Endometrial microvascular endothelial cells (primary cell): ENCODE results near the gene TPSB2. TPM values are rescaled to one million over a fixed set of nuclear protein-coding genes. Genes with fewer than 3 reads are reported as not detected.
"Not testable (repeated sequence)": the region's sequence is repeated elsewhere in the genome, so short reads cannot be mapped to it uniquely, and the experiment has no call there.

Experiments used
- in situ Hi-C: cut with HindIII; loops from 2 replicates; pipeline ENCODE4 v1.10.0; 2017; ENCODE audit warnings: low sequenced_read_pairs, low pct_unique_long_range_greater_than_20kb; ENCODE audit errors: inconsistent ontology term
- total RNA-seq: library from RNA; depleted of rRNA; stranded (reverse); fragments of >200 nt; gene quantifications from one replicate; pipeline ENCODE4 v1.2.3, GENCODE V29; 2015; ENCODE audit errors: inconsistent ontology term

Gene TPSB2
- total RNA-seq, 1 donor from 2014 or later: not detected

- in situ Hi-C loops: no loop called here
Measured at GRCh38 chr16:1262846-1263221, 32.9 kb upstream of the TPSB2 start.

GRCh38 chr16:1262210-1262845, 32.3 kb upstream of the TPSB2 start:
- in situ Hi-C loops: no loop called here

GRCh38 chr16:1261131-1261892, 31.3 kb upstream of the TPSB2 start:
- in situ Hi-C loops: no loop called here

GRCh38 chr16:1260101-1260680, 30.2 kb upstream of the TPSB2 start:
- in situ Hi-C loops: no loop called here

GRCh38 chr16:1259760-1260068, 29.7 kb upstream of the TPSB2 start:
- in situ Hi-C loops: no loop called here

- in situ Hi-C loops: no loop called here
Measured at GRCh38 chr16:1258906-1259759, 29.1 kb upstream of the TPSB2 start.

GRCh38 chr16:1258225-1258600, 28.2 kb upstream of the TPSB2 start:
- in situ Hi-C loops: no loop called here

- in situ Hi-C loops: no loop called here
Measured at GRCh38 chr16:1257561-1258224, 27.7 kb upstream of the TPSB2 start.

- in situ Hi-C loops: no loop called here
Measured at GRCh38 chr16:1256874-1257322, 26.9 kb upstream of the TPSB2 start.

- in situ Hi-C loops: not testable (repeated sequence)
Measured at GRCh38 chr16:1256296-1256873, 26.4 kb upstream of the TPSB2 start.

GRCh38 chr16:1255276-1256122, 25.5 kb upstream of the TPSB2 start, which contains the start of gene TPSD1:
Gene TPSD1, plus strand, starts transcription at chr16:1256069. Its CDS starts 212 bp downstream, at chr16:1256281.
- in situ Hi-C loops: not testable (repeated sequence)

- in situ Hi-C loops: not testable (repeated sequence)
Measured at GRCh38 chr16:1254821-1255220, 24.8 kb upstream of the TPSB2 start.

GRCh38 chr16:1253701-1254364, 23.8 kb upstream of the TPSB2 start:
- in situ Hi-C loops: not testable (repeated sequence)

GRCh38 chr16:1249031-1249755, 19.2 kb upstream of the TPSB2 start:
- in situ Hi-C loops: not testable (repeated sequence)

GRCh38 chr16:1247903-1248537, 18.0 kb upstream of the TPSB2 start:
- in situ Hi-C loops: not testable (repeated sequence)

GRCh38 chr16:1245452-1246020, 15.6 kb upstream of the TPSB2 start:
- in situ Hi-C loops: no loop called here
